GM12892 (cell line): ENCODE results near the gene EPYC.

Experiments
- POLR2A ChIP-seq: IDR thresholded peaks from 2 replicates; pipeline ENCODE4 v1.6.1; 2011; ENCODE audit warnings: low read depth, low read length, control low read depth
- TAF1 ChIP-seq: IDR thresholded peaks from 2 replicates; pipeline ENCODE4 v1.6.1; 2011; ENCODE audit warnings: low read depth, mild to moderate bottlenecking, control low read depth, low read length, borderline replicate concordance

GRCh38 chr12:91001306-91001705, 3.5 kb downstream of the EPYC start:
- no peak for TF ChIP-seq TAF1
- TF ChIP-seq POLR2A: no peak
